H9 (cell line): ENCODE measurements around the gene ASPG. TPM values are rescaled to one million over a fixed set of nuclear protein-coding genes. Genes with fewer than 3 reads are reported as not detected.

ENCODE experiments used
- DNase-seq: peaks from one replicate; pipeline ENCODE4 v3.0.0-alpha.2; 2017
- H2AFZ ChIP-seq: one replicate; pipeline ENCODE4 v1.6.1; 2013; ENCODE audit warnings: mild to moderate bottlenecking, low read length, control low read depth, moderate library complexity
- H2AK5ac ChIP-seq: 2 replicates; pipeline ENCODE4 v1.6.1; 2013; ENCODE audit warnings: low read length, control low read depth, mixed read lengths; ENCODE audit not compliant: insufficient read length
- H2BK120ac ChIP-seq: one replicate; pipeline ENCODE4 v1.6.1; 2013; ENCODE audit warnings: low read depth, mild to moderate bottlenecking, low read length, control low read depth, inconsistent platforms; ENCODE audit not compliant: poor library complexity, severe bottlenecking
- H2BK12ac ChIP-seq: 2 replicates; pipeline ENCODE4 v1.6.1; 2013; ENCODE audit warnings: low read length, control low read depth, mixed read lengths, low read depth; ENCODE audit not compliant: insufficient read length
- H2BK15ac ChIP-seq: 2 replicates; pipeline ENCODE4 v1.6.1; 2013; ENCODE audit warnings: low read depth, low read length, control low read depth
- H2BK20ac ChIP-seq: one replicate; pipeline ENCODE4 v1.6.1; 2013; ENCODE audit warnings: low read depth, mild to moderate bottlenecking, low read length, control low read depth, inconsistent platforms; ENCODE audit not compliant: poor library complexity, severe bottlenecking
- H2BK5ac ChIP-seq: 2 replicates; pipeline ENCODE4 v1.6.1; 2013; ENCODE audit warnings: low read length, control low read depth, mixed read lengths; ENCODE audit not compliant: insufficient read length
- H3K14ac ChIP-seq: 2 replicates; pipeline ENCODE4 v1.6.1; 2013; ENCODE audit warnings: low read length, control low read depth; ENCODE audit not compliant: insufficient read depth
- H3K18ac ChIP-seq: 2 replicates; pipeline ENCODE4 v1.6.1; 2013; ENCODE audit warnings: low read depth, mild to moderate bottlenecking, mixed read lengths, low read length, control low read depth; ENCODE audit not compliant: insufficient read length
- H3K23ac ChIP-seq: 2 replicates; pipeline ENCODE4 v1.6.1; 2013; ENCODE audit warnings: low read length, control low read depth, mixed read lengths, low read depth; ENCODE audit not compliant: insufficient read length
- H3K23me2 ChIP-seq: 2 replicates; pipeline ENCODE4 v1.6.1; 2013; ENCODE audit warnings: low read depth, mild to moderate bottlenecking, mixed read lengths, low read length, control low read depth; ENCODE audit not compliant: insufficient read length, poor library complexity, severe bottlenecking
- H3K27ac ChIP-seq: 2 replicates; pipeline ENCODE4 v1.5.1; 2013; ENCODE audit warnings: low read length, control low read depth, mixed read lengths, low read depth; ENCODE audit not compliant: insufficient read length
- H3K27me3 ChIP-seq: 2 replicates; pipeline ENCODE4 v1.6.1; 2013; ENCODE audit warnings: low read length, control low read depth, inconsistent platforms; ENCODE audit not compliant: insufficient read depth
- H3K4ac ChIP-seq: 2 replicates; pipeline ENCODE4 v1.6.1; 2013; ENCODE audit warnings: low read depth, mild to moderate bottlenecking, control low read depth, inconsistent platforms, low read length, moderate library complexity
- H3K4me1 ChIP-seq: 2 replicates; pipeline ENCODE4 v1.6.1; 2013; ENCODE audit warnings: low read length, control low read depth, inconsistent platforms; ENCODE audit not compliant: insufficient read depth
- H3K4me2 ChIP-seq: 2 replicates; pipeline ENCODE4 v1.6.1; 2013; ENCODE audit warnings: low read length, control low read depth, mixed read lengths; ENCODE audit not compliant: insufficient read length, insufficient read depth
- H3K56ac ChIP-seq: 2 replicates; pipeline ENCODE4 v1.6.1; 2013; ENCODE audit warnings: low read depth, mild to moderate bottlenecking, mixed read lengths, low read length, control low read depth; ENCODE audit not compliant: insufficient read length
- H3K79me1 ChIP-seq: 2 replicates; pipeline ENCODE4 v1.6.1; 2013; ENCODE audit warnings: low read depth, mild to moderate bottlenecking, moderate library complexity, low read length, control low read depth, inconsistent platforms; ENCODE audit not compliant: insufficient read depth, poor library complexity, severe bottlenecking
- H3K79me2 ChIP-seq: 2 replicates; pipeline ENCODE4 v1.6.1; 2013; ENCODE audit warnings: low read length, control low read depth, inconsistent platforms; ENCODE audit not compliant: insufficient read depth
- H3K9ac ChIP-seq: 2 replicates; pipeline ENCODE4 v1.6.1; 2013; ENCODE audit warnings: low read length, control low read depth, mixed read lengths; ENCODE audit not compliant: insufficient read length; ENCODE audit errors: extremely low read depth
- H3K9me3 ChIP-seq: one replicate; pipeline ENCODE4 v1.6.1; 2013; ENCODE audit warnings: low read depth, low read length, inconsistent platforms; ENCODE audit not compliant: control insufficient read depth
- H3T11ph ChIP-seq: one replicate; pipeline ENCODE4 v1.6.1; 2013; ENCODE audit warnings: mild to moderate bottlenecking, low read length, control low read depth, inconsistent platforms
- H4K20me1 ChIP-seq: one replicate; pipeline ENCODE4 v1.6.1; 2013; ENCODE audit not compliant: control insufficient read depth, insufficient read length, insufficient read depth
- H4K5ac ChIP-seq: 2 replicates; pipeline ENCODE4 v1.6.1; 2013; ENCODE audit warnings: low read depth, mild to moderate bottlenecking, mixed read lengths, low read length, control low read depth; ENCODE audit not compliant: insufficient read length
- H4K8ac ChIP-seq: replicated peaks from 2 replicates; pipeline ENCODE4 v1.6.1; 2013; ENCODE audit warnings: low read length, control low read depth, mixed read lengths, low read depth; ENCODE audit not compliant: insufficient read length
- H4K91ac ChIP-seq: 2 replicates; pipeline ENCODE4 v1.6.1; 2013; ENCODE audit warnings: low read depth, mild to moderate bottlenecking, moderate library complexity, mixed read lengths, low read length, control low read depth; ENCODE audit not compliant: insufficient read length
- H3K27ac Mint-ChIP-seq, 3 experiments: 2 replicates in 2 of 3; 3 replicates in 1 of 3; pipeline ENCODE4 v1.8.0; 2020 to 2021; ENCODE audit warnings: mixed read lengths in 3 of 3, mild to moderate bottlenecking in 1 of 3, moderate library complexity in 1 of 3
- H3K27me3 Mint-ChIP-seq: 2 replicates; pipeline ENCODE4 v1.8.0; 2021; ENCODE audit warnings: low read depth, mild to moderate bottlenecking, moderate library complexity, mixed read lengths
- H3K36me3 Mint-ChIP-seq, 3 experiments: 2 replicates in 2 of 3; 3 replicates in 1 of 3; pipeline ENCODE4 v1.8.0; 2020 to 2021; ENCODE audit warnings: low read depth in 3 of 3, mixed read lengths in 3 of 3; ENCODE audit not compliant: insufficient read depth in 1 of 3
- H3K4me1 Mint-ChIP-seq, 2 experiments: 2 replicates each; pipeline ENCODE4 v1.8.0; 2020; ENCODE audit warnings: mixed read lengths in 2 of 2
- H3K4me3 Mint-ChIP-seq, 2 experiments: 2 replicates in 1 of 2; 3 replicates in 1 of 2; pipeline ENCODE4 v1.8.0; 2020 to 2021; ENCODE audit warnings: mild to moderate bottlenecking in 2 of 2, mixed read lengths in 2 of 2, moderate library complexity in 1 of 2
- H3K9me3 Mint-ChIP-seq, 2 experiments: 2 replicates in 1 of 2; 3 replicates in 1 of 2; pipeline ENCODE4 v1.8.0; 2020; ENCODE audit warnings: mild to moderate bottlenecking in 2 of 2, mixed read lengths in 2 of 2, moderate library complexity in 1 of 2
- WGBS: extraction: QIAGEN DNeasy Blood & Tissue Kit; methylation state at CpG from one replicate; pipeline ENCODE4 v1.1.7; 2013; ENCODE audit warnings: missing lambda C conversion rate, low lambda C conversion rate, mixed read lengths; ENCODE audit not compliant: insufficient read length; ENCODE audit errors: extremely low coverage; 5-methylcytosine and 5-hydroxymethylcytosine counted together
- total RNA-seq: library from RNA; stranded (reverse); gene quantifications from 2 replicates; pipeline ENCODE4 v1.2.1, GENCODE V29; 2021
- TF ChIP-seq, protein P1 (sequence below): fragments of 200-600 bp; sonication (generic); conservative IDR thresholded peaks from 3 replicates; pipeline ENCODE4 v1.8.0; 2021; ENCODE audit warnings: antibody characterized with exemption, mild to moderate bottlenecking

Gene ASPG
- total RNA-seq, 1 experiment from 2014 or later = 0.33 TPM

DNA sequence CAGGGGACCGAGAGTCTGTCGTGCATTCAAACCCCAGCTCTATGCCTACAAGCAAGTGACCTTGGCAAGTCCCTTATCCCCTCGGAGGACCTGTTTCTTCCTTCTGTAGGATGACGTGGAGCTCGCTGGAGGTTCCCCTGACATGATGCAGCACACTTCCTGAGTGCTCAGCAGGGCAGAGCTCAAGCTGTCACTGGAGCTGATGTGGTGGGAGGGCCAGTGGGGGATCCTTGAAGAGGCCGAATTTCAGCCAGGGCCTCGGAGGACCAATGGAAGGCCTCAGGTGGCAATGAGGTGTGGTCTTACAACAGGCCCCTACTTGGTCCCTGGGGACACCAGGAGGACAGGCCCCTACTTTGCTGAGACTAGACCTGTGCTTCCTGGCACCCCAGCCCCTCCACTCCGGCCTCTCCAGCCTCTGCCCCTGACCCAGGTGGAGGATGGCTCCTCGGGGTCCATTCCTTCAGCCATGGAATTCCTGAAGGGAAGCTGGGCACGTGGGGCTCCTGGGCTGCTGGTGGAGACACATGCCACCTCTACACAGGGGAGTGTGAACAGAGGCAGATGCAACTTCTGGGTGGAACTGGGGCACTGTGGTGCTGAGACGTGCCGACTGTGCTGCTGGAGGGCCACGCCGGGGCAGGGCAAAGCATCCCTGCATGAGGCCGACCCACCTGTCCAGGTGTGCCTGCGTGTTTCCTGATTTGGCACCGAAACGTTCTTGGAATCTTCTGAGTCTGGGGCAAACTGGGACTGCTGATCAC lies 34.2 kb downstream of the ASPG start:
- H3K79me2 ChIP-seq = no peaks in the 10 kb centered on the region
- H3T11ph ChIP-seq = no peak overlapping the region
- H3K4ac ChIP-seq = no peak overlapping the region
- H4K8ac ChIP-seq = no peak overlapping the region
- H3K79me1 ChIP-seq = no peaks in the 10 kb centered on the region
- H3K4me3 Mint-ChIP-seq = no peak overlapping the region; a peak in 1 of 5 replicates
- H4K5ac ChIP-seq = no peak overlapping the region
- no peak overlapping the region for H3K23ac ChIP-seq
- H3K27ac ChIP-seq = no peak overlapping the region
- H3K4me1 Mint-ChIP-seq = peaks cover 3 to 5% of the 10 kb centered on the region in 2 experiments; a peak in 3 of 4 replicates
- H2BK12ac ChIP-seq = no peak overlapping the region
- WGBS = no CpG with 5 or more reads among the region's 18 CpGs
- no peak overlapping the region for H2BK120ac ChIP-seq
- peaks cover 0 to 6% (median 0%) of the 10 kb centered on the region in 3 experiments; a peak in 2 of 7 replicates for H3K36me3 Mint-ChIP-seq
- H2AFZ ChIP-seq = no peak overlapping the region
- DNase-seq = peak; percentile 31
- TF ChIP-seq, protein P1, sequence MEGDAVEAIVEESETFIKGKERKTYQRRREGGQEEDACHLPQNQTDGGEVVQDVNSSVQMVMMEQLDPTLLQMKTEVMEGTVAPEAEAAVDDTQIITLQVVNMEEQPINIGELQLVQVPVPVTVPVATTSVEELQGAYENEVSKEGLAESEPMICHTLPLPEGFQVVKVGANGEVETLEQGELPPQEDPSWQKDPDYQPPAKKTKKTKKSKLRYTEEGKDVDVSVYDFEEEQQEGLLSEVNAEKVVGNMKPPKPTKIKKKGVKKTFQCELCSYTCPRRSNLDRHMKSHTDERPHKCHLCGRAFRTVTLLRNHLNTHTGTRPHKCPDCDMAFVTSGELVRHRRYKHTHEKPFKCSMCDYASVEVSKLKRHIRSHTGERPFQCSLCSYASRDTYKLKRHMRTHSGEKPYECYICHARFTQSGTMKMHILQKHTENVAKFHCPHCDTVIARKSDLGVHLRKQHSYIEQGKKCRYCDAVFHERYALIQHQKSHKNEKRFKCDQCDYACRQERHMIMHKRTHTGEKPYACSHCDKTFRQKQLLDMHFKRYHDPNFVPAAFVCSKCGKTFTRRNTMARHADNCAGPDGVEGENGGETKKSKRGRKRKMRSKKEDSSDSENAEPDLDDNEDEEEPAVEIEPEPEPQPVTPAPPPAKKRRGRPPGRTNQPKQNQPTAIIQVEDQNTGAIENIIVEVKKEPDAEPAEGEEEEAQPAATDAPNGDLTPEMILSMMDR = no peak
- H4K91ac ChIP-seq = no peak overlapping the region
- H3K9me3 ChIP-seq = no peaks in the 10 kb centered on the region
- no peak overlapping the region for H3K27ac Mint-ChIP-seq
- H3K23me2 ChIP-seq = peaks cover 7% of the 10 kb centered on the region
- H3K18ac ChIP-seq = no peak overlapping the region
- no peaks in the 10 kb centered on the region; the same call in 1 of the 2 replicates for H3K4me1 ChIP-seq
- no peak overlapping the region for H2AK5ac ChIP-seq
- no peak overlapping the region for H3K56ac ChIP-seq
- peaks cover 6 to 10% of the 10 kb centered on the region in 2 experiments for H3K9me3 Mint-ChIP-seq
- H3K27me3 Mint-ChIP-seq = peaks cover 64% of the 10 kb centered on the region
- no peak overlapping the region for H3K4me2 ChIP-seq
- no peak overlapping the region for H3K9ac ChIP-seq
- peaks cover 7% of the 10 kb centered on the region; the same call in 1 of the 2 replicates for H3K27me3 ChIP-seq
- H4K20me1 ChIP-seq = no peaks in the 10 kb centered on the region
- H2BK20ac ChIP-seq = no peak overlapping the region
- no peak overlapping the region for H2BK5ac ChIP-seq
- no peak overlapping the region for H3K14ac ChIP-seq
- no peak overlapping the region for H2BK15ac ChIP-seq
